H1 (cell line): Measurements from ENCODE around the gene SUDS3. TPM values are rescaled to one million over a fixed set of nuclear protein-coding genes. Genes with fewer than 3 reads are reported as not detected.

Experiments
- CTCF ChIA-PET: fragments of 300-600 bp; sonication (Branson Sonifier 250); formaldehyde crosslinking; loops from one replicate; lab custom pipeline; 2021; ENCODE audit not compliant: partially characterized antibody; lab: Charles Lee
- POLR2A ChIA-PET: fragments of 300-600 bp; sonication (Branson Sonifier 250); formaldehyde crosslinking; loops from one replicate; lab custom pipeline; 2021; ENCODE audit warnings: inconsistent platforms; ENCODE audit not compliant: partially characterized antibody; lab: Charles Lee
- DNase-seq, 2 experiments: peaks; one replicate each; pipeline versions ENCODE4 v3.0.0 to v3.0.0-alpha.2; 2010 to 2022; ENCODE audit warnings: low spot score in 2 of 2, low read depth in 1 of 2, mixed read lengths in 1 of 2
- FAIRE-seq: peaks from 2 replicates; lab custom pipeline; 2011; peaks lifted over from hg19 to GRCh38; lab: Jason Lieb, UNC
- H2AFZ ChIP-seq: 2 replicates; pipeline ENCODE4 v1.8.1; 2012; ENCODE audit warnings: low read length, inconsistent platforms
- H2AK5ac ChIP-seq: 2 replicates; pipeline ENCODE4 v1.6.1; 2013; ENCODE audit warnings: low read depth, low read length
- H2BK120ac ChIP-seq: replicated peaks from 2 replicates; pipeline ENCODE3; 2013; ENCODE audit warnings: low read depth, low read length, inconsistent platforms
- H2BK12ac ChIP-seq: 2 replicates; pipeline ENCODE4 v1.6.1; 2013; ENCODE audit warnings: low read depth, low read length
- H2BK15ac ChIP-seq: 2 replicates; pipeline ENCODE4 v1.6.1; 2013; ENCODE audit warnings: low read length
- H2BK20ac ChIP-seq: 2 replicates; pipeline ENCODE4 v1.6.1; 2013; ENCODE audit warnings: low read length
- H2BK5ac ChIP-seq: 2 replicates; pipeline ENCODE4 v1.6.1; 2013; ENCODE audit warnings: low read depth, low read length
- H3K14ac ChIP-seq: 2 replicates; pipeline ENCODE4 v1.6.1; 2013; ENCODE audit warnings: inconsistent platforms; ENCODE audit not compliant: insufficient read length
- H3K18ac ChIP-seq: 2 replicates; pipeline ENCODE4 v1.6.1; 2013; ENCODE audit warnings: low read length; ENCODE audit errors: extremely low read depth
- H3K23ac ChIP-seq: 2 replicates; pipeline ENCODE4 v1.6.1; 2013; ENCODE audit warnings: inconsistent platforms; ENCODE audit not compliant: insufficient read length
- H3K23me2 ChIP-seq: 2 replicates; pipeline ENCODE4 v1.6.1; 2013; ENCODE audit warnings: low read depth, low read length
- H3K27ac ChIP-seq: 2 replicates; pipeline ENCODE4 v1.6.1; 2011; ENCODE audit warnings: low read depth, low read length, inconsistent platforms
- H3K27me3 ChIP-seq, 4 experiments: replicated peaks in 1 of 4; 1 replicate in 1 of 4; 2 replicates in 3 of 4; pipeline versions ENCODE4 v1.6.1 to v1.8.1; 2011 to 2013; ENCODE audit warnings: low read length in 3 of 4, mild to moderate bottlenecking in 3 of 4, inconsistent platforms in 2 of 4, mixed read lengths in 2 of 4, moderate library complexity in 1 of 4; ENCODE audit not compliant: control insufficient read depth in 3 of 4, insufficient read depth in 3 of 4; ENCODE audit errors: extremely low read depth in 1 of 4
- H3K36me3 ChIP-seq, 4 experiments: 2 replicates each; pipeline versions ENCODE4 v1.6.1 to v1.8.1; 2011 to 2013; ENCODE audit warnings: mild to moderate bottlenecking in 4 of 4, low read length in 3 of 4, moderate library complexity in 2 of 4, control low read depth in 1 of 4, inconsistent platforms in 1 of 4; ENCODE audit not compliant: insufficient read depth in 4 of 4, control insufficient read depth in 2 of 4
- H3K4ac ChIP-seq: replicated peaks from 2 replicates; pipeline ENCODE3; 2013; ENCODE audit warnings: low read length, low read depth, mixed read lengths, inconsistent platforms; ENCODE audit not compliant: insufficient read length
- H3K4me1 ChIP-seq, 4 experiments: replicated peaks in 1 of 4; 1 replicate in 1 of 4; 2 replicates in 3 of 4; pipeline versions ENCODE4 v1.6.1 to v1.8.1; 2011 to 2013; ENCODE audit warnings: low read length in 3 of 4, inconsistent platforms in 2 of 4, mixed read lengths in 1 of 4; ENCODE audit not compliant: insufficient read depth in 4 of 4, control insufficient read depth in 3 of 4
- H3K4me2 ChIP-seq, 2 experiments: 2 replicates each; pipeline versions ENCODE4 v1.6.1 to v1.8.1; 2011 to 2013; ENCODE audit warnings: low read depth in 2 of 2, low read length in 2 of 2, control low read depth in 1 of 2, inconsistent platforms in 1 of 2, mild to moderate bottlenecking in 1 of 2; ENCODE audit not compliant: insufficient read depth in 1 of 2
- H3K4me3 ChIP-seq, 4 experiments: fragments of 200-600, 300-600 bp in 1 of 4; sonication (generic), shearing (Covaris generic), sonication (Bioruptor Twin) in 1 of 4; 2 replicates each; pipeline versions ENCODE4 v1.5.1 to v1.8.1; 2011 to 2016; ENCODE audit warnings: low read length in 4 of 4, low read depth in 3 of 4, control low read depth in 2 of 4, inconsistent platforms in 2 of 4, mild to moderate bottlenecking in 2 of 4, mixed read lengths in 1 of 4, moderate library complexity in 1 of 4; ENCODE audit not compliant: insufficient read depth in 2 of 4; ENCODE audit errors: extremely low read depth in 1 of 4
- H3K56ac ChIP-seq: replicated peaks from 2 replicates; pipeline ENCODE3; 2013; ENCODE audit warnings: low read depth, mild to moderate bottlenecking, mixed read lengths, low read length, inconsistent platforms; ENCODE audit not compliant: insufficient read length
- H3K79me1 ChIP-seq: 2 replicates; pipeline ENCODE4 v1.6.1; 2013; ENCODE audit warnings: low read depth, low read length, control low read depth
- H3K79me2 ChIP-seq, 2 experiments: 2 replicates each; pipeline versions ENCODE4 v1.6.1 to v1.8.1; 2012 to 2013; ENCODE audit warnings: low read length in 2 of 2, mild to moderate bottlenecking in 2 of 2, inconsistent platforms in 1 of 2; ENCODE audit not compliant: insufficient read depth in 2 of 2, control insufficient read depth in 1 of 2
- H3K9ac ChIP-seq, 4 experiments: replicated peaks in 1 of 4; 1 replicate in 1 of 4; 2 replicates in 3 of 4; pipeline versions ENCODE4 v1.6.1 to v1.8.1; 2011 to 2013; ENCODE audit warnings: low read depth in 3 of 4, low read length in 3 of 4, control low read depth in 2 of 4, mild to moderate bottlenecking in 2 of 4, moderate library complexity in 2 of 4, inconsistent platforms in 1 of 4; ENCODE audit errors: extremely low read depth in 1 of 4
- H3K9me3 ChIP-seq, 2 experiments: 2 replicates each; pipeline versions ENCODE4 v1.6.1 to v1.8.1; 2012 to 2013; ENCODE audit warnings: mild to moderate bottlenecking in 2 of 2, moderate library complexity in 2 of 2, control low read depth in 1 of 2, inconsistent platforms in 1 of 2, low read depth in 1 of 2, low read length in 1 of 2, mixed read lengths in 1 of 2; ENCODE audit not compliant: insufficient read depth in 2 of 2
- H4K20me1 ChIP-seq, 2 experiments: replicated peaks in 1 of 2; 2 replicates each; pipeline versions ENCODE3 to v1.8.1; 2011 to 2013; ENCODE audit warnings: inconsistent platforms in 2 of 2, low read length in 2 of 2, mild to moderate bottlenecking in 1 of 2; ENCODE audit not compliant: insufficient read depth in 2 of 2, control insufficient read depth in 1 of 2
- H4K5ac ChIP-seq: 2 replicates; pipeline ENCODE4 v1.6.1; 2013; ENCODE audit warnings: low read length, low read depth, mixed read lengths, inconsistent platforms; ENCODE audit not compliant: insufficient read length
- H4K8ac ChIP-seq: 2 replicates; pipeline ENCODE4 v1.8.0; 2013; ENCODE audit warnings: mild to moderate bottlenecking, moderate library complexity, low read length, inconsistent platforms; ENCODE audit not compliant: insufficient read depth; ENCODE audit errors: extremely low read depth
- H4K91ac ChIP-seq: replicated peaks from 2 replicates; pipeline ENCODE3; 2013; ENCODE audit warnings: low read length, mixed read lengths, inconsistent platforms; ENCODE audit not compliant: insufficient read length
- WGBS, 2 experiments: shearing (Covaris generic) in 1 of 2; methylation state at CpG; one replicate each; pipeline versions ENCODE4 v1.1.6 to v1.1.7; 2013 to 2015; ENCODE audit warnings: low lambda C conversion rate in 2 of 2, mixed read lengths in 2 of 2, inconsistent platforms in 1 of 2, low coverage in 1 of 2, missing lambda C conversion rate in 1 of 2; ENCODE audit not compliant: insufficient replicate concordance in 2 of 2, insufficient coverage in 1 of 2, insufficient read length in 1 of 2; ENCODE audit errors: extremely low coverage in 1 of 2, missing lambda C conversion rate in 1 of 2; 5-methylcytosine and 5-hydroxymethylcytosine counted together
- polyA plus RNA-seq, 7 experiments: library from polyadenylated mRNA; depleted of rRNA in 3 of 7; stranded (reverse) in 5 of 7; unstranded in 2 of 7; fragments of >200 nt in 5 of 7; fragments of 200-250 nt in 2 of 7; gene quantifications; 1 replicate in 5 of 7; 2 replicates in 1 of 7; 4 replicates in 1 of 7; pipeline versions ENCODE4 v1.2.1 to v1.2.3, GENCODE V29; 2011 to 2013; ENCODE audit warnings: missing spikeins in 2 of 7, mixed read lengths in 2 of 7
- total RNA-seq: library from RNA; stranded (reverse); fragmentation: NEBNext Ultra II Directional; extraction: Animal tissue kit (Norgen Biotek cat#: 25700); gene quantifications from 2 replicates; pipeline ENCODE4 v1.2.1, GENCODE V29; 2021

The SUDS3 gene
- total and polyA plus RNA-seq, 2 of the 8 experiments (the other 6 are each of a cell fraction or from before 2014, with no cell fraction given): 30.0 to 58.7 TPM

DNA sequence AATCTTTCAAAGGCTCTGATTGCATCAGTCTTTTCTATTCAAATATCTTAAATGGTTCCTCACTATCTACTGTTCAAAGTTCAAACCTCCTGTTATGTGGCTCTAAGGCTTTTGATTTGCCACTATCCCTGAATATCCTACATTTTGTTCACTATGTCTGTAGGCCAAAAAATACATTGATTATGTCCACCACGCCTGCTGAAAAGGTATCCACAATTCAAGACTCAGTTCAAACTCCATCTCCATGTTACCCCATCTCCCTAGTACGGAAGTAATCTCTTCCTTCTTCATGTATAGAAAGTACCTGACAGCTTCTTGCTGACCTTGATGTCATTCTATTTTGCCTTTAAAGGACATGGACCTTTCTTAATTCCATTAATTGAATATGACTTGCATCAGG is 28.4 kb upstream of the SUDS3 start:
- Histone ChIP-seq H2BK15ac (no peak overlapping the region), H3K18ac (no peak overlapping the region), H4K20me1 (no peaks in the 10 kb centered on the region), H3K27ac (no peak overlapping the region), H2BK120ac (no peak overlapping the region), H3K4ac (no peak overlapping the region), H3K4me1 (peaks cover 0 to 4% (median 0%) of the 10 kb centered on the region in 4 experiments; a peak in 2 of 7 replicates), H2AK5ac (no peak overlapping the region), H3K27me3 (no peaks in the 10 kb centered on the region), H3K79me1 (no peaks in the 10 kb centered on the region), H3K4me3 (no peak overlapping the region), H2AFZ (no peak overlapping the region), H4K5ac (no peak overlapping the region), H2BK12ac (no peak overlapping the region), H4K8ac (no peak overlapping the region), H3K9ac (no peak overlapping the region), H3K9me3 (no peaks in the 10 kb centered on the region), H2BK5ac (no peak overlapping the region), H2BK20ac (no peak overlapping the region), H3K14ac (no peak overlapping the region), H3K4me2 (no peak overlapping the region), H3K23ac (no peak overlapping the region), H3K56ac (no peak overlapping the region), H3K36me3 (no peaks in the 10 kb centered on the region), H3K23me2 (no peaks in the 10 kb centered on the region), H3K79me2 (no peaks in the 10 kb centered on the region), H4K91ac (no peak overlapping the region)
- DNase-seq: no peak
- no peak for FAIRE-seq
- ChIA-PET CTCF (interaction anchor here (0.6 to 1.4 kb wide), 6 partner anchors 9 to 30 kb away, joined by 3 to 4 read pairs (median 4); partner anchors contain the start of gene SUDS3), POLR2A (interaction anchor here (1.3 kb wide), 1 partner anchor 28 kb away, joined by 3 read pairs; the partner anchor contains the start of gene SUDS3)
- WGBS, 2 experiments: 79% methylated on average over 2 of the region's 2 CpGs; no CpG with 5 or more reads in 1 of the 2 experiments
